Measurements from ENCODE around the gene CAMSAP2.

DNA sequence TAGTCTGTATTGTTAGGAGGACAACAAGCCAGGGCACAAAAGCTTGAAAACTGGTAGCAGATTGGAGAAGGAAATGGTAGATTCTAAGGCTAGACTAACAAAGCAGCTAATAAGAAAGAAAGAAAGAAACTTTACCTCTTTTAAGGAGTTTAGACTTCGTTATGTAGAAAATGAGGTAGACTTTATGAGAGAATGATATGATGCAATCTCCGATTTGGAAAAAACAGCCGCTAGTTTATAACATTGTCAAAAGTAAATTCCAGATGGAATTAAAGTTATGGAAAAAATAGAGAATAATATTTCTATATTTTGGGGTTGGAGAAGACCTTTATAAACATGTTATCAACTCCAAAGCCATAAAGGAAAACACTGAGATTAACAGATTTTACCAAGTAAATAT is 67.0 kb downstream of the CAMSAP2 start:
- TF ChIP-seq, protein P1, sequence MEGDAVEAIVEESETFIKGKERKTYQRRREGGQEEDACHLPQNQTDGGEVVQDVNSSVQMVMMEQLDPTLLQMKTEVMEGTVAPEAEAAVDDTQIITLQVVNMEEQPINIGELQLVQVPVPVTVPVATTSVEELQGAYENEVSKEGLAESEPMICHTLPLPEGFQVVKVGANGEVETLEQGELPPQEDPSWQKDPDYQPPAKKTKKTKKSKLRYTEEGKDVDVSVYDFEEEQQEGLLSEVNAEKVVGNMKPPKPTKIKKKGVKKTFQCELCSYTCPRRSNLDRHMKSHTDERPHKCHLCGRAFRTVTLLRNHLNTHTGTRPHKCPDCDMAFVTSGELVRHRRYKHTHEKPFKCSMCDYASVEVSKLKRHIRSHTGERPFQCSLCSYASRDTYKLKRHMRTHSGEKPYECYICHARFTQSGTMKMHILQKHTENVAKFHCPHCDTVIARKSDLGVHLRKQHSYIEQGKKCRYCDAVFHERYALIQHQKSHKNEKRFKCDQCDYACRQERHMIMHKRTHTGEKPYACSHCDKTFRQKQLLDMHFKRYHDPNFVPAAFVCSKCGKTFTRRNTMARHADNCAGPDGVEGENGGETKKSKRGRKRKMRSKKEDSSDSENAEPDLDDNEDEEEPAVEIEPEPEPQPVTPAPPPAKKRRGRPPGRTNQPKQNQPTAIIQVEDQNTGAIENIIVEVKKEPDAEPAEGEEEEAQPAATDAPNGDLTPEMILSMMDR (IDR thresholded peaks at IDR 0.05), result no peak
- TF ChIP-seq POLR2A (IDR thresholded peaks at IDR 0.05), result no peak
